D341Med (cell line): ENCODE data around the gene EPHA3.
A peak's percentile ranks its signal among the peaks of the same experiment; 100 is the strongest.

Source experiments
- DNase-seq: peaks from one replicate; pipeline ENCODE4 v3.0.0; 2012; ENCODE audit warnings: low spot score

The EPHA3 gene

DNA sequence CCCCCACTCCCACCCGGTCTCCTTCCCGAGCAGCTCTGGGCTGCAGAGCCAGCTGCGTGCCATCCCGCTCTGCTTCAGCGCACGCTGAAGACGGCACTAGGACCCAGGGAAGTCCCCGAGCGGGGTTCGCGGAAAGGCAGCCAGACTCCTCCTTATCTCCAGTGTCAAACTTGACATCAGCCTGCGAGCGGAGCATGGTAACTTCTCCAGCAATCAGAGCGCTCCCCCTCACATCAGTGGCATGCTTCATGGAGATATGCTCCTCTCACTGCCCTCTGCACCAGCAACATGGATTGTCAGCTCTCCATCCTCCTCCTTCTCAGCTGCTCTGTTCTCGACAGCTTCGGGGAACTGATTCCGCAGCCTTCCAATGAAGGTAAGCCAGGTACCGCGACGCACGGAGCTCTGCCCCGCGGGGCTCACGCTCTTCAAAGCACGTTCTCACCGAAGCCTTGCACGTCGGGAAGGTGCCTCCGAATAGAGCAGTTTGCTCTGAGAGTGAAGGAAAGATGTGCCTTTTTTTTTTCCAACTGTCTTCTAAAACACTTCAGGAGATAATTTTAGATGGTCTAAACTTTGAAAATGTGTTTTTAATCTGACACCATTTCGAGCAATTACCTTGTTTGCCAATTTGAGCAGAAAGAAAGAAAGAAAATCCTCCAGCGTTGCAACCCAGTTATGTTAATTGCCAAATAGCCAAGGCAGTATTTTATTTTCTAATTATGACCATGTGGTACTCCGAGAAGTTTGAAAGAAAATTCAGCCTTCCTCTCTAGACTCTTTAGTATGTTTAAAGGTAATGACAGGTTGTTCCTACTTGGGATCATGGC lies at the start of gene EPHA3:
Gene EPHA3 (plus strand): TSS at position 161 of the 830 bp plus-strand sequence. CDS start 128 bp downstream, at position 289.
- DNase-seq, result peak; percentile 75

DNA sequence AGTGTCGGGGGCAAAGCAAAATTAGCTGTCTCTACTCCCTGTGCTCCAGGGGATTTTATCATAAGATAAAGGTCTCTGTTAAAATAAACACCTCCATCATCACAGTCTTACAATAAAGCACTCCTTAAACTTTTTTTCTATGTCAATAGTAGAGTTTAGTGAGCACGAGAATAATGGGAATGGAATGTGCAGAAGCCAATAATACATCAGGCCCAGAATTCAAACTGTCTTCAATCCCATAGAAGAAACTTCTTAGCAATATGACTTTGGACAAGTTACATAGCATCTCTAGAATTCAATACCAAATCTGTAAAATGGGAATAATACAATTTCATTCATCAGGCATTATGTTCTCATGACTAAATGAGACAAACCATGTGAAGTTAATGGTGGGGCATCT lies 49.0 kb upstream of the EPHA3 start:
- DNase-seq, result no peak

DNA sequence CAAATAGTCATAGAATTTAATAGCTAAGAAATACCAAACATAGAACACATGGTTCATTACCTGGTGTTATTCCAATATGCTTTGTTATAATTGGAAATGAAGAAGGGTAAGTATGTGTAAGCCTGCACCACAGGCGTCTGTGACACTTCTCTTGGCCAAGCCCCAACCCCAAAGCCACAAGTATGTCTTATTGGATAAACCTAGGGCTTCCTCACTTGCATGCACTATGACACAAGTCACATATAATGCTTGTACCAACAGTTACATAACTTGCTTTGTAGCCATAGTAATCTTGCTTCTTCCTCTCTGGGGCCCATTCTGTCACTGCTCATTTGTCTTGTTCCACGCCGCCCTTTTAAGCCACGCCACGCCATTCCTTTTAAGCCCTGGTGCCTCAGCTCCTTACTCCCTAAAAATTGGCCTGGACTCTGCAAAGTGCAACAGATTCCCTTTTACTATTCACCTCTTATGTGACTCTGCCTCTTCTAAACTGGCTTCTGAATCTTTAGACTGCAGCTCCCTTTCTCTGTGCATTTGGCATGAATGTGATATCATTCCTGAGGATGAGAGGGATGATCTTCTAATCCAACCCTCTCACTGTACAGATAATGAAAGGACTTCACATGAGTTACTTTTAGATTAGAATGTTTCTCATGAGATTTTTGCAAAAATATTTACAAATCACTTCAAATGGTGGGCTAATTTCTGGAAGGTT lies 48.1 kb upstream of the EPHA3 start:
- DNase-seq, result no peak

DNA sequence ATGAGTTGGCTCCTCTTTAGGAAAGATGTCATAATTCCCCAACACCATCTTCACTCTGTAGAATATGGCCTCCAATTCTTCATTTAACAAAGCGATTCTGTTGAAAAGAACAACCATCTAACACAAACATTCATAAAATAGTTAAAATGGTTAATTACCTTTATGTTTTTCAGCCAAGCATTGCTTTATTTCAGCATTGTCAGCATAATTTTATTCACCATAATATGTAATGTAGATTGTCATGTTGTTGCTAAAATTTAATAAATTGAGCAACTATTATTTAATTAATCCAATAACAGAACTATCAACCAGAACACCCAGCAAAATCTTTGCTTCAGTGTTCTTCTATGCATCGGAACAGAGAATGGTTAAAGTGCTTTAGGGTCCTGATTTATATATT lies 46.2 kb upstream of the EPHA3 start:
- DNase-seq, result no peak

DNA sequence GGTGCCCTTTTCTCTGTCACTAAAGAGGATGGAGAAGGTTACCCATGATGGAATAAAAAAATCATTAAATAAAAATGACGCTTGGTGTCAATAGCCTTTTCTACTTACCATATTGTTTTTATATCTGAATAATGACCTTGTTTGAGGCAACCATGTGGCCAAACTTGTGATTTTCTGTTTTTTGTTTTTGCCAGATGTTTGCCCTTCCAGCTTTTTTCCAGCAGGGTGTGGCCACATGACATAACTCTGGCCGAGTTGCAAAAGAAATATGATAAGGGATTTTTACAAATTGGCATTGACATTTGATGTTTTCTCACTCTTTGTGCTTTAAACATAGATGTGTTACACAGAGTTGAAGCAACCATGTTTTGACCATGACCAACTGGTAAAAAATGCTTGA lies 39.7 kb upstream of the EPHA3 start:
- DNase-seq, result no peak

DNA sequence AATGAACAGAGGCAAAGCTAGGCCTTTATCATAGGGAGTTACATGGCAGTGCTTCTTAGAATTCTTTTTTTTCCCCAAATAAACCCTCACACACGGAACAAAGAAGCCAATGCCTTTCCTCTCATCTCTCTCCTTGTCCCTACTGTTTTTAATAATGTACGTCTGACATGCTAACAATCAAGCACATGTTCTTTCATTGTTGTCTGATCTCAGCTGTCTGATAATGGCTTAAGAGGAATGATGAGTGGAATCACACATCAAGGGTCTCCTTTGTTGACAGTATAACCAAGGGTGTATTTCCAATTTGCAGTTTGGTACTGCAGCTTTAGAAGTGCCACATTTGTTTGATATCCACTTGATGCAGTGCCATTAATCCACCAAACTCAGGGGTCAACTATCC lies 34.8 kb upstream of the EPHA3 start:
- DNase-seq, result no peak

DNA sequence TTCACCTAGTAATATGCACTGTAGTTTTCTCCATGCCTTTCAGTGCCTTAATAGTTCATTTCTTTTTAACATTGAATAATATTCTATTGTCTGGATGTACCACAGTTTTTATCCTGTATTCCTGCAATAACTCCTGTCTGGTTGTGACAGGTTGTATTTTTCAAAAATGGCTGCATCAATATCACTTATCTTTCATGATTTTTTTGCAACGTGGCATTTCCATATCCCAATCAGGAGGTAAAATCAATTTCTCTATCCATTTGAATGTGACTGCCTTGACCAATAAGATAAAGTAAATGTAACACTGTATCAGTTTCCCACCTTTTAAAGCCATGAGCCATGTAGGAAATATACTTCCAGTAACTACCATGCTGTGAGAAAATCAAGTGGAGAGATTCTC lies 27.5 kb upstream of the EPHA3 start:
- no peak for DNase-seq

DNA sequence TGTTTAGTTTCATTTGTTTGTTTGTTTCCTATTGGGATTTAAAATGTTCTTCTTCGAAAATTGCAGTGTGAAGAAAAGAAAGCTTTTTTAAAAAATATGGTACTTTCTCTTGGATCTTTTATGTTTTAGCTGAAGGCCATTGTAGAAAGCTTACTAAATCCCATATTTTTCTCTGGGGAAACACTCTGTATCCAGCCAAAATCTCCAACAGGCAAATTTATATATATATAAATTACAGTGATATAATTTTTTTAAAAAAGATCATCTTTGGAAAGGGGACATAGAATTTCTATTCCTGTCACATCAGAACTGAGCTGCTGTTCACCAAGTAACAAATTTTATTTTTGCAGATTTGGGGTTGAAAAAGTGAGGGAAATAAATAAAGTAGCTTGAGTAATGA lies 19.6 kb upstream of the EPHA3 start:
- DNase-seq, result no peak

DNA sequence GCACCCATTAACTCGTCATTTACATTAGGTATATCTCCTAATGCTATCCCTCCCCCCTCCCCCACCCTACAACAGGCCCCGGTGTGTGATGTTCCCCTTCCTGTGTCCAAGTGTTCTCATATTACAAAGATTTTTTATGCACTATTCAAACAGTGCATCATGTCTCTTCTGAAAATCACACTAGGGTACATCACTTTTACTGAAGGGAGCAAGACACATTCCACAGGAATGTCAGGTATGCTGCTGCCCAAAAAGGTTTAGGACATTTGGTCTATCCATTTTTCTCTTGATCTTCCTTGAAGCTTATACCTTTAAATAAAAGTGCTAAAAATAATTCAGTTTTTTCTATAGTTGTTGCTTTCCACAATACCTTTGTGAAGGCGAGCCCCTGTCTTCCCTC lies 9.2 kb upstream of the EPHA3 start:
- no peak for DNase-seq

DNA sequence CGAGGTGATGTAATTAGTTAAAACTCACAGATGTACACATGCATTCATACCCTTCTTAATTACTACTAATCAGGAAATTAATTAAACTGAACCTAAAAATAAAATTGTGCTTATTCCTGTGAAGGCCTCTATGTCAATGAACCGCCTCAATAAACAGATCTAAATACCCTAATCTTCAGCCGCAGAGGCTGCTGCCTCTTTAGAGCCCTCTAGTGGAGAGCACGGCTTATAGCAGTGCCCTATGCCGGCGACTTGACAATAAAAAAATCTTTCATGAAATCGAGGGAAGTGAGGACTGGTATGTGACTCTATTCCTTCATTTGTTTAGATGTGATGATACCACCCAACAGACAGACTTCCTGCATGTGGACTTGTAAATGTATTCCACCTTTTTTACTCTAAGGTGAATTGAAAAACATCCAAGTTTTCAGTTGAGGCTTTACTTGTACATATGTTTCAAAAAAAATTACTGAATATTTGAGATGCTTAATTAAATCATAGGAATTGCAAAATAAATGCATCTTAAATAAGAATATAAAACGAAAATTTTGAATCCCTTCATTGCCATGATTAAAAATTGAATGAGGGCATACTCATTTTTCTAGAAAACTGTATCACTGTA lies 8.3 kb upstream of the EPHA3 start:
- peak; percentile 72 for DNase-seq

DNA sequence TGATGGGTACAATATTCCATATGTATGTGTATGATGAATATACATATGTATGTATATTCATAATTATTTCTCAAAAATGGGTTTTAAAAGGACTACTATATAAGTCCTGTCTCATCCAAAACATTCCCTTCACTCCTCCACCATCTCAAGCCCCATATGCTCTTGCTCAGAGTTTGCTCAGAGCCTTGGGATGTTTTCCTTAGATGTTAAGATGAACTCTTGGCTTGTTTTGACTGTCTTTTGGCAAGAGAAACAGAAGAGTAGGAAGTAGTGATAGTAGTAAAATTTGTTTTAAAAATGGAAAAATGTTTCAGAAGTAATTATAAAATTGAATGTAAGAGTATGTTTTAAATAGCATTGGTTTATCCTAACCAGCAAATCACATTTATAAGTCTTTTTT lies 6.2 kb upstream of the EPHA3 start:
- DNase-seq, result no peak

DNA sequence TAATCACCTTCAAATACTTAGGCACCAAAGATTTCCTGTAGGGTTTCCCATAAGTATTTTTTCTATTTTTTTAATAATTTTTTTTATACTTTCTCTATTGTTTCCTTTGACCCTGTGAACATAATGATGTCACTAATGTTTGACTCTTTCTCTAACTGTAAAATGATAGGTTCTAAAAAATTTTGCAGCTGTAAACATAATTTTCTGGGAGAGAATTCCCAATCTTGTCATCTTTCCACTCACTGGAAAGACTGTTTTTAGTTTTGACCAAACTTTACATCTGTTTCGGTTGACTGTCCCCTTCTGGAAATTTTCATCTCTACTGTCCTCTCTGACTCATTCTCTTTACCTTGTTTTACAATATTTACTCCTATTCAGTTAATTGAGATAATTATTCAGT lies 5.5 kb upstream of the EPHA3 start:
- no peak for DNase-seq

DNA sequence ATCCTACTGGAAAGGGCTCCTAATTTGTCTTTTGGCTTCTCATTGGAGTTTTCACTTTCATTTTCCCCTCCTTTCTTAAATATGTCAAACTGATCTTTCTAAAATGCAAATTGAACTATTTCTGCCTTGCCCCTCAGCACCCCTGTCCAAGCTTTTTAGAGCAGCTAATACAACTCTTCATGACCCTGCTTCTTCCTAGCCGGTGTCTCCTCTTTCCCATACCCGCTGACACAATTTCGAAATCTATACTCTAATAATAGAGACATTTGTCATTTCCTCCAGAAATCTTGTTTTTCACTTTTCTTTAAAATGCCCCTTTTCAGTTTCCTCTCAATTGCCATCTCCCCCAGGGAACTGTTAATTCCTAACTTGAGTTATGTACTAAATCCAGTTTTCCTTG lies 2.9 kb upstream of the EPHA3 start:
- no peak for DNase-seq

DNA sequence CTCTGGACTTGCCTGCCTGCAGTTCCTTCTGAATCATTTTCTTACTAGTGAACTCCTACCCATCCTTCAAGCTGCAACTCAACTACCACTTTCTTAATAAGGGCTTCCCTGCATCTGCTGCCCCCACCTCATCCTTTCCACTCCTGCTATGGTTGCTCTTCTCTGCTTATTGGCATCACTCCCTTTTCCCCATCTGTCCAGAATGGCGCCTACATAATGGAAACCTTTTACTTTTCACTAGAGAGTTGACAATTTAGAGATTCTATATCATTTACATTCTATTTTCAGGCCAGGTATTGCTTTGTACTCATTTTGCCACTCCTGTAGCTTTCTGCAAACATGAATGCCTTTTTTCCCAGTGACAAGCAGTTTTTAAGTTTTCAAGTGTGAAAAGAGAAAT lies 1.9 kb upstream of the EPHA3 start:
- no peak for DNase-seq

DNA sequence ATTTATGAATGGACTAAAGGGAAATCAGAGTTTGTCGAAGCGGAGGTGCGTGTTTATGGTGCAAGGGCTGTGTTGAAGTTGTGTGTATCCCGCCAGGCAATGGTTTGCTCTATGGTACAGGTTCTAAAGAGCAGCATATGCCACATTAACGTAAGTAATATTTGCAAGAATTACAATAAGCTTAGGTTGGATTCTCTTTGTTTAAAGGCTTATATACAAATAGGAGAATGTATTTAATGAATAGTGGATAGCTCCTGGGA lies 800 bp downstream of the EPHA3 start:
- no peak for DNase-seq

DNA sequence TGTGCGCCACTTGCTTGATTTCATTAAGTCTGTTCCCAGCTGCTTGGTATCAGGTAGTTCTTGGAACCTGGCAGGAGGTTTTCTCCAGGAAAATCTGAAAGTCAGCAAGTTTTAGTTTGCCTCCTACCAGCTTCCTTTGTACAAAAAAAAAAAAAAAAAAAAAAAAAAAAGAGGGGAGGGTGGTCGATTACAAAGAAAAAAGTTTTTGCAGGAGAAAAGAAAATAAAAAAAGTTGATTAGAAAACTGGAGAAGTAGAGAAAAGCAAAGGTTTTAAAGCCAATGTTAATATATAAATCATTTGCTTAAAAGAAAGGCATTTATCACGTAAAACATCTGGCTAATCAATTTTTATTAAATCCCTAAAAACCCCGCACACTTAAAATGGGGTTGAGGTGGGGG lies 5.9 kb downstream of the EPHA3 start:
- DNase-seq, result no peak

DNA sequence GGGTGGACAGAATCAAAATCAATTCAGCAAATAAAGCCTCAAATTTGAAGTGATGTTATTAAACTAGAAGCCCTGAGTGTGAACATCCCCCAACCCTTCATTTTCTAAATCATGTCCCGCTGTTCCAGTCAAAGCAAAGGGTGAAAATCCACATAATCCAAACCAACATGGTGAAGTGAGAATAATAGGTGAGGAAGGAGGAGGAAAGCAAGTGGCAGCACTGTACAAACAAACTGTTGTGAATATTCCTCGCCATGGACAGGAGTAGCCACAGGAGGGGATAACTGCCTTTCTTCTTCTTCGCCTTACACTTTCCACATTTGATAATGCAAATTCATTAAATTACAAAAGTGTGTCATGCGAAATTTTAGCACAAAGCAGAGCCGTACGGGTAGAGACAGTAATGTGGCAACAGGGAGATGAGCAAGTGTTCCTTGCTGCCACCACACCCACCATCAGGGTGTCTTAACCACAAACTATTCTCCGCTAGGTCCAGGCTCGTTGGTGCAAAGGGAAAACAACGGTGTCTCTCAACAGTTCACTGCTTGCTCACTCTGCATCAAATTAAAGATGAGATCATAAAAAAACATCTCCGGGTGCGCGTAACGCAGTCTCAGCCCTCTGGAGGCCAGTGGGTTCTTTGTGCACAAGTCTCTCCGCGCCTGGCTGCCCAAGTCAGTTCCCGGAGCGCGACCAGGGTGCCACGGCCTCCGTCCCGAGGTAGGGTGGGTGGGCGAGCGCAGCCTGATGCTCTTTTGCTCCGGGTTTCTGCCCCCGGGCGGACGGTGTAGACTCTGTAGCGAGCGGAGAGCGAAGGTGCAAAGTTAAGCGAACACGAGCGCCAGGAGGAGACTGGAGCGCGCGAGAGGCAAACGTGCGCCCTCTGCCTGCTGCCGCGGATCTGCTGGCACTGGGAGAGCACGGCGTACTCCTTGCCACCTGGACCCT lies 6.7 kb downstream of the EPHA3 start:
- peak; percentile 82 for DNase-seq

DNA sequence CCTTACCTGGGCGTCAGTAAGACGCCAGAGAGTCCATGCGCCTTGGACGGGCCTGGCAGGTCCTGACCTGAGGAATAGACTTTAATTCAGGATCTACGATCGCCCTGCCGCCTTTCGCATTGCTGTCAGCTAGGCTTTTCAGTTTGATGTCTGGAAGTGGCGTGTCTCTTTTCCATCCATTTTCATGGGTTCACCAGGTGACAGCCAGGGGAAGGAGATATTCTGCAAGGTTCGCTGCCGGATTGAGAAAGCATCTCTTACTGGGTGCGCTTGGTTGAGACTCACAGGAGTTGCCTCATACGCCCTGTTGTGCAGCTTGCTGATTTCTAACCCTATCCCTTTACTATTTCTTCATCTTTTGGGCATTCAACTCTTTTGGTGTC lies 7.4 kb downstream of the EPHA3 start:
- DNase-seq, result no peak

DNA sequence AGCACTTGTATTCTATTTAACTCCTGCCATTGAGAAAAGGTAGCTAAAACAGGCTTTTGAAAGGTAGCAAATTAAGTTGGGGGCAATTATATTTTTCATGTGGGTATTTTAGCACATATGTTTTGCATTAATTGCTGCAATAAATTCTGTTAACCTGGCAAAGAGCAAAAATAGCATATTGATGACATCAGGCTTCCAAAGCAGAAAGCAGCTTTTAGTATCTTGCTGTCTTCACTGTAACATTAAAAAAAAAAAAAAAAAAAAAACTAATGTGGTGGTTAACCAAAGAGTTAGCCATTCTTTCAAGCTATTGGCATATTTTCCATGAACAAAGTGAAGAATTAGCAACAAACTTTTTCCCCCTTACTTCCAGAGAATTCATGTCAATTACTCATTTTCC lies 9.1 kb downstream of the EPHA3 start:
- DNase-seq, result no peak

DNA sequence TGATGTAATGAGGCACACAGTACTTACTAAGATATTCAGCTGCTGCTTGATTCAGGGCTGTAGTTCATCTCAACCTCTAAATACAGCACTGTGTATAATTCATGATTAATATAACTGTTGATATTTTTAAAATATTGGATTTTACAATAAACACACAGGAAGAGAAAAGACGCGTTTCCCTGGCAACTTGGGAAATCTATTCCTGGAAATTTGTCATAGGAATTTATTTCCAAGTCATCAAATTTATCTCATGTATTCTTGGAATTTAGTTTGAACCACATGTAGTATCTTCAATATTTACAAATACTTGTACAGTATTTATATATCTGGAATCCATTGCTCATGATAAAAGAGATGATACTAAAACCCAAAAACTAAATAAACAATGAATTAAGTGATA lies 30.6 kb downstream of the EPHA3 start:
- DNase-seq, result no peak

DNA sequence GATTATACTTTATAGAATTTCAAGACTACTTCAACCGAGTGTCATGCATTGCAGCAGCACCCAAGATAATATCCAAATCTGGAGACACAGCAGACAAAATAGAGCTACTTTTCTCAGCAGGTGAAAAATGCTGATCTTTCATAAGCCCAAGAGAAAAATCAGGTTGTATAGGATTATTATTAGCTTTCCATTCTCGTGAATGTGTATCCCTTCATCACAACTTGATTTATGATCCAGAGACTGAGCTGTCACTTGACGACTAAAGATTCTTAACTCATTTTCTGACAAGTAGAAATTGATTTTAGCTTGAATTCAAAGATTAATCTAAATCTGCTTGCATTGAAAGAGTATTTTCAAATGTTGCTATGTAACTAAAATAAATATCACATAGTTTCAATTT lies 32.4 kb downstream of the EPHA3 start:
- DNase-seq, result no peak

DNA sequence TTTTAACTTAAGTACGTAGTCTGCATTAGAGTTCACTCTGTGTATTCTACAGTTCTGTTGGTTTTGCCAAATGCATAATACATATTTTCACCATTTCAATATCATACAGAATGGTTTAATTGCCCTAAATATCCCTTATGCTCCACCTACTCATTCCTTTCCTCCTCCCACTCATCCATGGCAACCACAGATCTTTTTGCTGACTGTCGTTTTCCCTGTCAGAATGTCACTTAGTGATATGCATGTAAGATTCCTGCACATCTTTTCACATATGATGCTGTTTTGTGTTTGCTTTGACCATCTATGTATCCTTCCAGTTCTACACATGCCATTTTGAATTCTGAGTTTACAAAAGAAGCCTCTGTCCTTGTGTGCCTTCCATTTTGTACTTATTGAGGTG lies 36.7 kb downstream of the EPHA3 start:
- no peak for DNase-seq

DNA sequence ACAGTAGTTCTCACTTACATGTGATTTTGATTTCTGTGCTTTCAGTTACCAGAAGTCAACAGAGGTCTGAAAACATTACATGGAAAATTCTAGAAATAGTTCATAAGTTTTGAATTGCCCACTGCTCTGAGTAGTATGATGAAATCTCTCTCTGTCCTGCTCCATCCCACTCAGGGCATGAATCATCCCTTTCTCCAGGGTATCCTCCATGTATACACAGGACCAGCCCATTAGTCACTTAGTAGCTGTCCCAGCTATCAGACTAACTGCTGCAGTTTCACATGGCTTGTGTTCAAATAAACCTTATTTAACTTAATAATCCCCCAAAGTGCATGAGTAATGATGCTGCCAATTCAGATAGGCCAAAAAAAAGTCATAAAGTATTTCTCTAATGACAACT lies 38.6 kb downstream of the EPHA3 start:
- DNase-seq, result no peak
